ENCODE measurements around the gene PITPNM3.

The PITPNM3 gene

GRCh38 chr17:6521586-6521985 lies 34.8 kb downstream of the PITPNM3 start:
- Histone ChIP-seq H3K27me3 (ENCODE audit: insufficient read depth, low read length) (no peaks in the 10 kb centered on the region), H3K4me1 (ENCODE audit: insufficient read depth, low read length) (no peaks in the 10 kb centered on the region; the same call in 1 of the 2 replicates), H3K9ac (ENCODE audit: low read depth, low read length) (no peak overlapping the region), H3K4me3 (ENCODE audit: low read length) (no peak overlapping the region), H3K9me3 (ENCODE audit: insufficient read depth, low read depth, low read length) (no peaks in the 10 kb centered on the region), H3K36me3 (ENCODE audit: insufficient read depth, low read depth, low read length) (no peaks in the 10 kb centered on the region), H3K27ac (ENCODE audit: low read length) (no peak overlapping the region)

- no peak overlapping the region for H3K4me3 ChIP-seq (ENCODE audit: low read length)
Observed at GRCh38 chr17:6517062-6517461, 39.3 kb downstream of the PITPNM3 start.

DNA sequence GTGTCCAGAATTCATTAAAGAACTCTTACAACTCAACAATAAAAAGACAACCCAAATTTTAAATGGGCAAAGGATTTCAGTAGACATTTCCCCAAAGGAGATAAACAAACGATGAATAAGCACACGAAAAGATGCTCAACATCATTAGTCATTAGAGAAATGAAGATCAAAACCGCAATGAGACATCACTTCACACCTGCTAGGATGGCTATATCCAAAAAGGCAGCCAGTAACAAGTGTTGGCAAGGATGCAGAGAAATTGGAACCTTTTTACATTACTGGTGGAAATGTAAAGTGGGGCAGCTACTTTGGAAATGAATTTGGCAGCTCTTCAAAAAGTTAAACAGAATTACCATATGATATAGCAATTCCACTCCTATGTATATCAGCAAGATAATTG lies 42.0 kb downstream of the PITPNM3 start:
- Histone ChIP-seq H3K9me3 (ENCODE audit: insufficient read depth, low read depth, low read length) (no peaks in the 10 kb centered on the region), H3K36me3 (ENCODE audit: insufficient read depth, low read depth, low read length) (no peaks in the 10 kb centered on the region), H3K27me3 (ENCODE audit: insufficient read depth, low read length) (no peaks in the 10 kb centered on the region), H3K27ac (ENCODE audit: low read length) (no peak overlapping the region), H3K9ac (ENCODE audit: low read depth, low read length) (no peak overlapping the region), H3K4me1 (ENCODE audit: insufficient read depth, low read length) (peaks cover under 1% of the 10 kb centered on the region; the same call in 1 of the 2 replicates), H3K4me3 (ENCODE audit: low read length) (no peak overlapping the region)

More at GRCh38 chr17:6517062-6517461, 39.3 kb downstream of the PITPNM3 start:
- H3K27ac ChIP-seq (ENCODE audit: low read length), result no peak overlapping the region
- H3K9ac ChIP-seq (ENCODE audit: low read depth, low read length), result no peak overlapping the region
- H3K36me3 ChIP-seq (ENCODE audit: insufficient read depth, low read depth, low read length), result no peaks in the 10 kb centered on the region
- H3K27me3 ChIP-seq (ENCODE audit: insufficient read depth, low read length), result no peaks in the 10 kb centered on the region
- no peaks in the 10 kb centered on the region for H3K9me3 ChIP-seq (ENCODE audit: insufficient read depth, low read depth, low read length)
- no peaks in the 10 kb centered on the region for H3K4me1 ChIP-seq (ENCODE audit: insufficient read depth, low read length)

DNA sequence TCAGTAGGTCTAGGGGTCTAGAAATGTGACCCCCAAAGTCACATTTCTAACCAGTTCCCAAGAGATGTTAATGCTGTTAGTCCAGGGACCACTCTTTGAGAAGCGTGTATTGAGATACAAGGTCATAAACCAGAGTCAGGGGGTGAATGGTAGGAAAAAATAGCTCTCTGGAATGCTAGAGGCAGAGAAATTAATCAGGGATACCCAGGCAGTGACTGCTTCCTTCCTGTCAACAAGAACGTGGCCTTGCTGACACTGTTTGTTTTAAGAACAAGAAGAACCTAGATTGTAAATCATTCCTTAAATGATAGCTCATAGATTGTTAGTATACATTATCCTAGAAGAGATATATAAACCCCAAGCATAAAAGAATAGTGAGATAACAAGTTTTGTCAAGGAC lies 43.8 kb downstream of the PITPNM3 start:
- Histone ChIP-seq H3K9ac (ENCODE audit: low read depth, low read length) (no peak overlapping the region), H3K27me3 (ENCODE audit: insufficient read depth, low read length) (no peaks in the 10 kb centered on the region), H3K27ac (ENCODE audit: low read length) (no peak overlapping the region), H3K4me3 (ENCODE audit: low read length) (no peak overlapping the region), H3K9me3 (ENCODE audit: insufficient read depth, low read depth, low read length) (no peaks in the 10 kb centered on the region), H3K4me1 (ENCODE audit: insufficient read depth, low read length) (peaks cover 6% of the 10 kb centered on the region; the same call in 1 of the 2 replicates), H3K36me3 (ENCODE audit: insufficient read depth, low read depth, low read length) (no peaks in the 10 kb centered on the region)

GRCh38 chr17:6510321-6510977 lies 45.9 kb downstream of the PITPNM3 start:
- H3K4me3 ChIP-seq (ENCODE audit: low read length), result no peak overlapping the region
- no peaks in the 10 kb centered on the region for H3K27me3 ChIP-seq (ENCODE audit: insufficient read depth, low read length)
- no peaks in the 10 kb centered on the region for H3K36me3 ChIP-seq (ENCODE audit: insufficient read depth, low read depth, low read length)
- no peak overlapping the region for H3K9ac ChIP-seq (ENCODE audit: low read depth, low read length)
- no peak overlapping the region for H3K27ac ChIP-seq (ENCODE audit: low read length)
- H3K9me3 ChIP-seq (ENCODE audit: insufficient read depth, low read depth, low read length), result no peaks in the 10 kb centered on the region
- H3K4me1 ChIP-seq (ENCODE audit: insufficient read depth, low read length), result peaks cover 6% of the 10 kb centered on the region; the same call in 1 of the 2 replicates

GRCh38 chr17:6509921-6510320 lies 46.4 kb downstream of the PITPNM3 start:
- H3K9me3 ChIP-seq (ENCODE audit: insufficient read depth, low read depth, low read length), result no peaks in the 10 kb centered on the region
- H3K36me3 ChIP-seq (ENCODE audit: insufficient read depth, low read depth, low read length), result no peaks in the 10 kb centered on the region
- peaks cover 6% of the 10 kb centered on the region; the same call in 1 of the 2 replicates for H3K4me1 ChIP-seq (ENCODE audit: insufficient read depth, low read length)
- no peak overlapping the region for H3K27ac ChIP-seq (ENCODE audit: low read length)
- no peak overlapping the region for H3K9ac ChIP-seq (ENCODE audit: low read depth, low read length)
- H3K4me3 ChIP-seq (ENCODE audit: low read length), result no peak overlapping the region
- H3K27me3 ChIP-seq (ENCODE audit: insufficient read depth, low read length), result no peaks in the 10 kb centered on the region

DNA sequence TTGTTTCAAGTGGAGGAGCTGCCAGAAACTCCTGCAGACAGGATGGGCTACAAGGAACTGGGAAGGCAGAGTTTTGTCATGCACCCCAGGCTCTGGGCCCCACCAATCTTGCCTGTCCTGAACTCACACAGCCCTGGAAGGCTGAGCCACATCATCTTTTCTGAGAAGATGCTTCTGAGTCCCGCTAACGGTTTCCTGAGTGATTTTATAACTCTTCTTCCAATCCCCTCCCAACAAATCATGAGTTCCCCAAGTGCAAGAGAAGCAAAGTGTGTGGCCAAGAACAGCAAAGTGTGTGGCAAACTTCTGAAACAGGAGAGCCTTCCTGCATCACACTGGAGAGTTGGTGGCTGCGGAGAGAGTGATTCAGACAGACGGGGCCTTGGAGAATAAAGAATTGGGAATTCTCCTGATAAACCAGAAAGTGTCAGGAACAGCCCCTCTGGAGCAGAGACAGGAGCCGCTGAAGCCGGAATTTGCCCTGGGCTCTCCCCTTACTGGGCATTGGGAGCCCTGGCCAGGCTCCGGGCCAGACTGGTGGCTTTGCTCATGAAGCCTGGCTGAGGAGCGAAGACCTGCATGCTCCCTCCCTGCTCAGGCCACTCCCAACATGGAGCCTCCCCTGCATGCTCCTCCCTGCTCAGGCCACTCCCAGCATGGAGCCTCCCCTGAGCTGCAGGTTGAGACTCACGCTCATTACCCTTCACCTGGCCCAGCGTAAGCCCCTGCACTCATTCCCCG lies 47.2 kb downstream of the PITPNM3 start:
- no peak overlapping the region for H3K27ac ChIP-seq (ENCODE audit: low read length)
- H3K36me3 ChIP-seq (ENCODE audit: insufficient read depth, low read depth, low read length), result no peaks in the 10 kb centered on the region
- H3K4me1 ChIP-seq (ENCODE audit: insufficient read depth, low read length), result peaks cover 6% of the 10 kb centered on the region; the same call in 1 of the 2 replicates
- no peaks in the 10 kb centered on the region for H3K27me3 ChIP-seq (ENCODE audit: insufficient read depth, low read length)
- H3K4me3 ChIP-seq (ENCODE audit: low read length), result no peak overlapping the region
- no peaks in the 10 kb centered on the region for H3K9me3 ChIP-seq (ENCODE audit: insufficient read depth, low read depth, low read length)
- no peak overlapping the region for H3K9ac ChIP-seq (ENCODE audit: low read depth, low read length)

DNA sequence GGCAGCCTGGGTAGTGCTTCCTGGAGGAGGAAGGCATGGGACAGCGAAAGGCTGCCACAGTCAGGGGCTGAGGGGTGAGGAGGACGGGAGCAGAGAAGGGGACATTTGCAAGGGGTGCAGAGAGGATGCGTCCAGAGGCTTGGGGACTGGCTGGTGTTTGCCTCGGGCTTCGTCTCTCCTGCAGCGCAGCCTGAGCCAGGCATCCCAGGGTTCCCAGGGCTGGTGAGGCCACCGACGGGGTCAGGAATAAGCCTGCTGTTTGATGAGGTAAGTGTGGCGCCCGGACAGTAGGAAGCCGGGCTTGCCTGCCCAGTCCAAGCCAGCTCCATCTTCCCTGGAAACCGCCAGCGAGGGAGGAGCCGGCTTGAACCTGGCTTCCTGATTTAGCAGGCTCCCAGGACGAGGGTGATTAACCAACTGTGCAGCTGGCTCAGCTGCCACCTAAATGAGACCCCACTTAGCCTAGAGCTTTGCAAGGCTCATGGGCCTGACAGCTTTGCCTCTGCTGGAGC lies 47.8 kb downstream of the PITPNM3 start:
- Histone ChIP-seq H3K4me3 (ENCODE audit: low read length) (no peak overlapping the region), H3K9me3 (ENCODE audit: insufficient read depth, low read depth, low read length) (no peaks in the 10 kb centered on the region), H3K27me3 (ENCODE audit: insufficient read depth, low read length) (no peaks in the 10 kb centered on the region), H3K9ac (ENCODE audit: low read depth, low read length) (no peak overlapping the region), H3K4me1 (ENCODE audit: insufficient read depth, low read length) (peaks cover 6% of the 10 kb centered on the region; the same call in 1 of the 2 replicates), H3K27ac (ENCODE audit: low read length) (no peak overlapping the region), H3K36me3 (ENCODE audit: insufficient read depth, low read depth, low read length) (no peaks in the 10 kb centered on the region)

DNA sequence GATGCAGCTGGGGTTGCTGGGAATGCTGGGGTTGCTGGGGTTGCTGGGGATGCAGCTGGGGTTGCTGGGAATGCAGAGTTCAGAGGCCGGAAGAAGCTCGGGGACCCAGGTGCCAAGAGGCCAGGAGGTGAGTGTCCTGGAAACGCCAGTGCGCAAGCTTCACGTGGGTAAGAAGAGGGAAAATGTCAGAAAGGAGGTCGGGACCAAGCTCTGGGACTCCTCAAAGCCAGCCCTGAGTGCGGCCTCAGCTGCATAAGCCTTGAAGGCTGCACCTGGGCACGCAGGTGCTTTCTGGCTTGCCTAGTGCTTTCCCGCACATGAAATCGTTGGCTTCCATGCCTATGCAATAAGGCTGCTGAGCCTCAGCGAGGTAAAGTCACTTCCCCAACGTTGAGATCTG lies 48.3 kb downstream of the PITPNM3 start:
- Histone ChIP-seq H3K27ac (ENCODE audit: low read length) (no peak overlapping the region), H3K4me3 (ENCODE audit: low read length) (no peak overlapping the region), H3K9me3 (ENCODE audit: insufficient read depth, low read depth, low read length) (no peaks in the 10 kb centered on the region), H3K4me1 (ENCODE audit: insufficient read depth, low read length) (peaks cover 6% of the 10 kb centered on the region; the same call in 1 of the 2 replicates), H3K36me3 (ENCODE audit: insufficient read depth, low read depth, low read length) (no peaks in the 10 kb centered on the region), H3K9ac (ENCODE audit: low read depth, low read length) (no peak overlapping the region), H3K27me3 (ENCODE audit: insufficient read depth, low read length) (no peaks in the 10 kb centered on the region)

- Histone ChIP-seq H3K4me1 (ENCODE audit: insufficient read depth, low read length) (peaks cover 6% of the 10 kb centered on the region; the same call in 1 of the 2 replicates), H3K36me3 (ENCODE audit: insufficient read depth, low read depth, low read length) (no peaks in the 10 kb centered on the region), H3K27ac (ENCODE audit: low read length) (no peak overlapping the region)
Observed at GRCh38 chr17:6507535-6507934, 48.8 kb downstream of the PITPNM3 start.

GRCh38 chr17:6506679-6507231 lies 49.6 kb downstream of the PITPNM3 start:
- no peak overlapping the region for H3K9ac ChIP-seq (ENCODE audit: low read depth, low read length)
- peaks cover 6% of the 10 kb centered on the region; the same call in 1 of the 2 replicates for H3K4me1 ChIP-seq (ENCODE audit: insufficient read depth, low read length)
- H3K4me3 ChIP-seq (ENCODE audit: low read length), result no peak overlapping the region
- H3K36me3 ChIP-seq (ENCODE audit: insufficient read depth, low read depth, low read length), result no peaks in the 10 kb centered on the region
- H3K27ac ChIP-seq (ENCODE audit: low read length), result no peak overlapping the region
- H3K9me3 ChIP-seq (ENCODE audit: insufficient read depth, low read depth, low read length), result no peaks in the 10 kb centered on the region
- no peaks in the 10 kb centered on the region for H3K27me3 ChIP-seq (ENCODE audit: insufficient read depth, low read length)

More at GRCh38 chr17:6507535-6507934, 48.8 kb downstream of the PITPNM3 start:
- Histone ChIP-seq H3K4me3 (ENCODE audit: low read length) (no peak overlapping the region), H3K9me3 (ENCODE audit: insufficient read depth, low read depth, low read length) (no peaks in the 10 kb centered on the region), H3K9ac (ENCODE audit: low read depth, low read length) (no peak overlapping the region), H3K27me3 (ENCODE audit: insufficient read depth, low read length) (no peaks in the 10 kb centered on the region)

All from iPS-20b (cell line).